DOHH2 (cell line): ENCODE measurements around the gene WNT7A.

Source experiments
- H3F3A ChIP-seq: fragments of 200-600 bp; sonication (generic), shearing (Covaris generic); 2 replicates; pipeline ENCODE4 v1.6.0; 2016; ENCODE audit warnings: antibody characterized with exemption, mild to moderate bottlenecking; ENCODE audit not compliant: control insufficient read depth, insufficient read depth
- H3K27ac ChIP-seq: fragments of 200-600 bp; sonication (generic); 2 replicates; pipeline ENCODE4 v1.5.1; 2014; ENCODE audit warnings: low read depth, mild to moderate bottlenecking, low read length, moderate library complexity
- H3K27me3 ChIP-seq: fragments of 200-600 bp; sonication (generic); 2 replicates; pipeline ENCODE4 v1.6.1; 2014; ENCODE audit warnings: mild to moderate bottlenecking, low read length, mixed read lengths; ENCODE audit not compliant: control insufficient read depth
- H3K36me3 ChIP-seq: fragments of 200-600 bp; sonication (generic); 2 replicates; pipeline ENCODE4 v1.6.1; 2014; ENCODE audit warnings: mild to moderate bottlenecking, low read length, moderate library complexity, mixed read lengths; ENCODE audit not compliant: control insufficient read depth
- H3K4me1 ChIP-seq: fragments of 200-600 bp; sonication (generic); 2 replicates; pipeline ENCODE4 v1.6.1; 2014; ENCODE audit warnings: mild to moderate bottlenecking, low read length, mixed read lengths; ENCODE audit not compliant: control insufficient read depth
- H3K4me2 ChIP-seq: fragments of 200-600 bp; sonication (generic); 2 replicates; pipeline ENCODE4 v1.6.0; 2014; ENCODE audit warnings: mild to moderate bottlenecking, low read length, moderate library complexity
- H3K4me3 ChIP-seq: fragments of 200-600 bp; sonication (generic); 2 replicates; pipeline ENCODE4 v1.5.1; 2014; ENCODE audit warnings: mild to moderate bottlenecking, low read length, mixed read lengths
- H3K79me2 ChIP-seq: fragments of 200-600 bp; sonication (generic); 2 replicates; pipeline ENCODE4 v1.6.1; 2014; ENCODE audit warnings: mild to moderate bottlenecking, low read length, mixed read lengths; ENCODE audit not compliant: control insufficient read depth
- H3K9me2 ChIP-seq: fragments of 200-600 bp; sonication (generic); replicated peaks from 2 replicates; pipeline ENCODE4 v1.6.1; 2014; ENCODE audit warnings: mild to moderate bottlenecking, low read length, mixed read lengths; ENCODE audit not compliant: control insufficient read depth
- H3K9me3 ChIP-seq: fragments of 200-600 bp; sonication (generic); 2 replicates; pipeline ENCODE4 v1.6.1; 2014; ENCODE audit warnings: antibody characterized with exemption, low read length, mixed read lengths; ENCODE audit not compliant: control insufficient read depth, insufficient read depth
- H4K20me1 ChIP-seq: fragments of 200-600 bp; sonication (generic); 2 replicates; pipeline ENCODE4 v1.6.0; 2014; ENCODE audit warnings: low read depth, mild to moderate bottlenecking, antibody characterized with exemption, low read length, moderate library complexity; ENCODE audit not compliant: control insufficient read depth, insufficient read depth
- CTCF ChIP-seq: fragments of 200-600 bp; sonication (generic); IDR thresholded peaks from one replicate; pipeline ENCODE4 v1.5.1; 2014; ENCODE audit warnings: antibody characterized with exemption, mild to moderate bottlenecking, low read depth, low read length; ENCODE audit not compliant: poor library complexity, severe bottlenecking
- EZH2phosphoT487 ChIP-seq: fragments of 200-600 bp; sonication (generic); IDR thresholded peaks from 2 replicates; pipeline ENCODE4 v1.6.1; 2017; ENCODE audit warnings: borderline replicate concordance, mild to moderate bottlenecking, antibody characterized with exemption, low read length, moderate library complexity, mixed read lengths

The WNT7A gene

DNA sequence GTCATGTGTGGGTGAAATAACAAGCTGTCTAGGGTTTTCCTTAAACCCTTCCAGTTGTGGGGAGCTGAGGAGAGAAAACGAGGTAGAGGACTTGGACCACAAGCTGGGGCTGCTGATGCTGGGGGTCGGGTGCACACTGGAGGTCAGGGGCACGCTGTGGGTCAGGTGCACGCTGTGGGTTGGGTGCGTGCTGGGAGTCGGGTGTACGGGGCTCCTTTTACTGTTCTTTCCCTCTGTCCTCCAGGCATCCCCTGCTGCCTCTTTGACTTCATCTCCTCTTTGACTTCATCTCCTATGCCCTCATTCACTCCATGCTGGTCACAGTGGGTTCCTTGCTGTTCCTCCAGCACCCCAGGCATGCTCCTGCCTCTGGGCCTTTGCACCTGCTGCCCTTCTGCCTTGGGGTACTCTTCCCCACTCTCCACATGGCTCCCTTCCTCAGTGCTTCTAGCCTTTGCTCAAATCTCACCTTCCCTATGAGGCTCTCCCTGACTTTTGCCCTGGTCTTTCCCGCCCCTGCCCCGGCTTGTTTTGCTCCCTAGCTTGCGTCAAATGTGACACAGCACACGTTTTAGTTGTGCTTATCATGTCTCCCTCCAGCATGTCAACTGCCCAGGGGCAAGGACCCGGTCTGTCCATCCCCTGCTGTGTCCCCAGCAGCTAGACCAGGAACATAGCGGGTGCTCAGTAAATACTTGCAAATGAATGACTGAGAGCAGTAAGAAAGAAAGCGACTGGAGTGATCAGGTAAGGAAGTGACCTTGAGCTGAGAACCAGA lies 45.4 kb downstream of the WNT7A start:
- H4K20me1 ChIP-seq: no peaks in the 10 kb centered on the region
- no peak overlapping the region for H3K27ac ChIP-seq
- no peaks in the 10 kb centered on the region for H3K9me2 ChIP-seq
- H3K4me1 ChIP-seq: no peaks in the 10 kb centered on the region
- H3F3A ChIP-seq: no peaks in the 10 kb centered on the region
- H3K9me3 ChIP-seq: no peaks in the 10 kb centered on the region
- H3K36me3 ChIP-seq: no peaks in the 10 kb centered on the region
- H3K4me2 ChIP-seq: no peak overlapping the region
- no peak overlapping the region for H3K4me3 ChIP-seq
- TF ChIP-seq EZH2phosphoT487: no peak
- no peak for TF ChIP-seq CTCF
- no peaks in the 10 kb centered on the region for H3K27me3 ChIP-seq
- no peaks in the 10 kb centered on the region for H3K79me2 ChIP-seq

- Histone ChIP-seq H3K9me2 (no peaks in the 10 kb centered on the region), H3K27ac (no peak overlapping the region), H4K20me1 (no peaks in the 10 kb centered on the region), H3K27me3 (no peaks in the 10 kb centered on the region), H3K4me3 (no peak overlapping the region), H3K4me1 (no peaks in the 10 kb centered on the region), H3K9me3 (no peaks in the 10 kb centered on the region), H3K4me2 (no peak overlapping the region), H3K36me3 (no peaks in the 10 kb centered on the region), H3F3A (no peaks in the 10 kb centered on the region), H3K79me2 (no peaks in the 10 kb centered on the region)
- TF ChIP-seq EZH2phosphoT487 (no peak), CTCF (no peak)
These were observed 46.2 kb downstream of the WNT7A start for GRCh38 chr3:13833506-13834257.

DNA sequence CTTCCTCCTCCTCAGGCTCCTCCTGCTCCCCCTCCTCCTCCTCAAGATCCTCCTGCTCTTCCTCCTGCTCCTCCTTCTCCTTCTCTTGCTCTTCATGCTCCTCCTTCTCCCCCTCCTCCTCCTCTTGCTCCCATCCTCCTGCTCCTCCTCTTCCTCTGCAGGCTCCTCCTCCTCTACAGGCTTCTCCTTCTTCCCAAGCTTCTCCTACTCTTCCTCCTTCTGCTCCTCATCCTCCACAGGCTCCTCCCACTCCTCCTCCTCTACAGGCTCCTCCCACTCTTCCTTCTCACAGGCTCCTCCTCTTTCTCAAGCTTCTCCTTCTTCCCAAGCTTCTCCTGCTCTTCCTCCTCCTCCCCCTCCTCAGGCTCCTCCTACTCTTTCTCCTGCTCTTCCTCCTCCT lies 47.7 kb downstream of the WNT7A start:
- H3K27ac ChIP-seq: no peak overlapping the region
- TF ChIP-seq CTCF (no peak), EZH2phosphoT487 (no peak)
- no peaks in the 10 kb centered on the region for H3K9me2 ChIP-seq
- H3K4me3 ChIP-seq: no peak overlapping the region
- no peaks in the 10 kb centered on the region for H3K27me3 ChIP-seq
- no peaks in the 10 kb centered on the region for H3K36me3 ChIP-seq
- no peaks in the 10 kb centered on the region for H4K20me1 ChIP-seq
- H3K4me2 ChIP-seq: no peak overlapping the region
- no peaks in the 10 kb centered on the region for H3K79me2 ChIP-seq
- H3K9me3 ChIP-seq: no peaks in the 10 kb centered on the region
- no peaks in the 10 kb centered on the region for H3K4me1 ChIP-seq
- H3F3A ChIP-seq: no peaks in the 10 kb centered on the region
